HG03439 (cell line): ENCODE measurements around the gene SIGLEC10.
"Not testable (repeated sequence)": the region's sequence is repeated elsewhere in the genome, so short reads cannot be mapped to it uniquely, and the experiment has no call there.

Experiments
- ATAC-seq: cut with Tn5 transposase; IDR thresholded peaks from one replicate; pipeline ENCODE4 v1.9.1; 2021; ENCODE audit warnings: mild to moderate bottlenecking, moderate library complexity; ENCODE audit not compliant: unreplicated experiment

The SIGLEC10 gene

GRCh38 chr19:51440052-51440451, 22.6 kb upstream of the SIGLEC10 start:
- ATAC-seq: no peak

- no peak for ATAC-seq
Measured at GRCh38 chr19:51439021-51439465, 21.6 kb upstream of the SIGLEC10 start.

DNA sequence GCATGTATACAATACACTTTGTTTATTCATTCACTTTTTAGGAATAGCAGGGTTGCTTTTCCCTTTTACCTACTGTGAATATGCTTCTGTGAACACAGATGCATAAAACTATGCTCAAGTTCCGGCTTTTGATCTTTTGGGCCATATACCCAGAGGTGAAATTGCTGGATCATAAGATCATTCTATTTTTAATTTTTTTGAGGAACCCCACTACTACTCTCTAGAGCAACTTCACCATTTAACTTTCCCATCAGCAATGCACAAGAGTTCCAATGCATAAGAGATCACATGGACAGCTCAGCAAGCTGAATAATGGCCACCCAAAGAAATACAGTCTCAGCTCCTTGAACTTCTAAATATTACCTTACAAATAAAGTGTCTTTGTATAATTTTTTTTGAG, 17.0 kb upstream of the SIGLEC10 start:
- no peak for ATAC-seq

GRCh38 chr19:51433043-51433442, 15.6 kb upstream of the SIGLEC10 start:
- ATAC-seq: no peak

- no peak for ATAC-seq
Measured at GRCh38 chr19:51431124-51431523, 13.7 kb upstream of the SIGLEC10 start.

GRCh38 chr19:51430221-51430620, 12.8 kb upstream of the SIGLEC10 start:
- no peak for ATAC-seq

DNA sequence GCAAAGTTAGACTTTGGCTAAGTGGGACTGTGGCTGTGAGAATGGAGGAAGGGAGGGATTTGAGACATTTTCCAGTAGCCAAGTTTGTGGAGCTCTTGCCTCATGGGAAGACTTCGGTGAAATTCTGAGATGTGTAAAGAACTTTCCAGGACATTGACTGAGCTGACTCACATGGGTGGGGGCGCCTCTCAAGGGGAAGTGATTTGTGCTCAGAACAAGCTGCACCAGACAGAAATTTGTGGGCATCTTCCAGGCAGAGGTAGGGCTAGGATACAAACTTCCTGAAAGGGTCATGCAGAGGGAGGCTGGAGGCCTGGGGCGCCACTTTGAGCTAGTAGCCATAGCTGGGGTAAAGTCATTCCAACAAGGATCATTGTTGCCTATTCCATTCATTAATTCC, 9.8 kb upstream of the SIGLEC10 start:
- ATAC-seq: no peak

DNA sequence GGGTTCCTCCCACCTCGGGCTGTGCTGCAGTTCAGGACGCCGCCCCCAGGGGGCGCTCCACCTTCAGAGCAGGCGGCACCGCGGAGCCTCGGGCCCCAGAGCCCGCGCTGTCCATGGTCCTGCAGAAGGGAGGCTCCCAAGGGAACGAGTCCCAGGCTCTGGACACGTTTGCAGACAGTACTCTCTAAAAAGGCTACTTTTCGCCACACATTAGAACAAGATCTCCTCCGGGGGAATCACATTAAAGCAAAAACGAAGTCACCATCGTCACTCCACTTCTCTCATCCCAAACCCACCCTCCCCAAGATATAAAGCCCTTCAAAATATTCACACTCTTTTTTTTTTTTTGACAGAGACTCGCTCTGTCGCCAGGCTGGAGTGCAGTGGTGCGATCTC, 4.6 kb upstream of the SIGLEC10 start:
- no peak for ATAC-seq

- no peak for ATAC-seq
Measured at GRCh38 chr19:51421229-51422052, 4.0 kb upstream of the SIGLEC10 start.

GRCh38 chr19:51420511-51420910, 3.1 kb upstream of the SIGLEC10 start:
- ATAC-seq: not testable (repeated sequence)

DNA sequence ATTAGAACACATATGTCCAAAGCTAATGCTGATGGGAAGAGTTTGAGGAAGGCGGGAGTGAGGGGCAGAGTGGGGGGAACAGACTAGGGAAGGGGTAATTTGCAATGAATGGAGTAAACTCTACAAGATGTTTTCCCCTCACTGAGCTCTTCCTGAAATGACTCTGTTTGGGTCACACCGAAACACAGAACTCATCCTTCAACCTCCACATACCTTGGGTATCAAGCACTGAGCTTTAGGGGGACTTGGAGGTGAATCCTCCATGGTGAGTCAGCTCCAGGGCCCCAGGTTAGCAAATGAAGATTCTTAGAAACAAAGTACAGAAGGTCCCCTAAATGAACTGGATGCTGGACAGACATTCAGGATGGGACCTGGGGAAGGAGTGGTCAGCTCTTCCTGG, 1.3 kb upstream of the SIGLEC10 start:
- ATAC-seq: no peak

GRCh38 chr19:51417810-51418157, 342 bp upstream of the SIGLEC10 start:
- no peak for ATAC-seq

DNA sequence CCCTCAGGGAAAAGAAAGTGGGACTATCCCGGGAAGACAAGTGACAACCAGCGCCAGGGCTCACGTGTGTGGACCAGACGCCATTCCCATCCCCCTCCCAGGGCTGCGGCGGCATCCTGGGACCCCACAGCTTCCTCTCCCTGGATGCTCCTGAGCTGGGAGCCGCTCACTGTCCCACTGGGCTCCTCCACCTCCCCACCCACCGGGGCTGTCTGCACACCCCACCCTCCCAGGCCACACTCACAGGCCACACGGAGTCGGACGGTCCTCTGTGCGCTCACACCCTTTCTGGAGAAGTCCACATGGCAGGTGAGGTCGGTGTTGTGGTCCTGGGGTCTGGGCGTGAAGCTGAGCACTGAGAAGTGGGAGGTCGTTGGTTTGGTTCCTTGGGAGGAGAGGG, 1.0 kb downstream of the SIGLEC10 start:
- ATAC-seq: not testable (repeated sequence)

GRCh38 chr19:51415187-51415586, 2.3 kb downstream of the SIGLEC10 start:
- ATAC-seq: no peak

DNA sequence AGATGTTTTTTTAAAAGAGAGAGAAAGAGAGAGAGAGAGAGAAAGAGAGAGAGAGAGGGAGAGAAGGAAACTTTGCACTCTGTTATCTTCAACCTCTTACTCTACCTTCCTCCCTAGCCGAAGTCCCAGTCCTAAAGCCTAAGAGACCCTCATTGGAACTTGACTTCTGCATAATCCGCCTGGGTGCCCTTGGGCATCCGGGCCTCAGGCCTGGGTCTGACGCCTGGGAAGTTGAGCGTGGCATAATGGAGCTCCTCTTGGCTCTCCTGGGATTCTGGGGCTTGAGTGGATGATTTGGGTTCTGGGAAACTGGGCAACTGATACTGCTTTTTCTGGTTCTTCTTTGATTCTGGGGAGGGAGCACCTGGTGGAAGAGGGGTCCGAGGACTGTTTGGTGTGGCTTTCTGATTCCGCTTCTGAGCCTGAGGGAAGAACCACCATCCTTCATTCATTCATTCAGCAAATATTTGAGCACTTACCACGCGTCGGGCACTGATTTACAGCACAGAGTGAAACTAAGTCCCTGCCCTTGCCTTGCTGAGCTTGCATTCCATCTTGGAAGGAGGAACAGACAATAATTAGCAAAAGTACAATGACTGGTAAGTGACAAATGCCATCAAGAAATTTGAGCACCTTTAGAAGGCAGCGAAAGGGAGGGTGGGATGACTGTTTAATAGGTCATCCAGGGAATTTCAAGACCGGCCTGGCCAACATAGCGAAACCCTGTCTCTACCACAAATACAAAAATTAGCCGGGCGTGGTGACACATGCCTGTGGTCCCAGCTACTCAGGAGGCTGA, 6.3 kb downstream of the SIGLEC10 start:
- ATAC-seq: no peak

DNA sequence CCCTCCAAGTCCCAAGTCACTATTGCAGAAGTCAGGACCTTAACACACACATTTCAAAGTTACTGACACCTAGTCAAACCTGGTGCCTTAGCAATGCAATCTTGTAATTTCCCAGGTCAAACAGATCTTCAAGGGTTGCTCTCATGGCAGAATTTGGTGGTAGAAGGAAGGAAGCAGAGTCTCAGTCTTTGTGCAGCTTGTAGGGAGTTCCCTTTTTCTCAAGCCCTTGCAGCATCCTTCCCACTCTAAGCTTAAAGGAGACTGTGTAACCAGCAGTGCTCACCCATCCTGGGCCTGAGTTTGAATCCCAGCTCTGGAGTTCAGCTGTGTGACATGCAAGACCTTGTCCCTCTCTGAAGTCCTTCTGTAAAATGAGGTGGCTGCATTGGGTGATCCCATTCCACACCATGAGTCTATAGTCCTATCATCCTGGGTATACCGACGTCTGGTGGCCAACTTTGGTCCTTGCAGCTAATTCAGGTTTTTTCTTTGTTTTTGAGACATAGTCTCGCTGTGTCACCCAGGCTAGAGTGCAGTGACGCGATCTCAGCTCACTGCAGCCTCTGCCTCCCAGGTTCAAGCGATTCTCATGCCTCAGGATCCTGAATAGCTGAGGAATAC, 9.8 kb downstream of the SIGLEC10 start:
- no peak for ATAC-seq

DNA sequence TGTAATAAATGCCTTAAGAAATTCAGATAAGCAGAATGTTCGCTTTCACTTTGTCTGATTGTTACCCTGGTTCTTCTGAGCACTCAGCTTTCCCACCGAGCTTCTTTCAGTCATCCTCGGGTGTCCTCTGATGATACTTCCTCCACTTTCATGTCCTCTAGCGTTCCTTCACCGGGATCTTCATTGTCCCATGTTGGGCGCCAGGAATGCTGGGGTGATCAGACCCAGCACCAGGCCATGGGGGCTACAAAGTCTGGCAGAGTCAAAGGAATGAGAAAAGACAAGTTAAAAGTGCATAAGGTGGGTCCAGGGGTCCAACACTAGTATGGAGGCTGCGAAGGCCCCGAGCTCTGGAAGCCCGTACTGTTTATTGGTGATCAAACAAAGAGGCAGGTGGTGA, 15.3 kb downstream of the SIGLEC10 start:
- ATAC-seq: no peak

DNA sequence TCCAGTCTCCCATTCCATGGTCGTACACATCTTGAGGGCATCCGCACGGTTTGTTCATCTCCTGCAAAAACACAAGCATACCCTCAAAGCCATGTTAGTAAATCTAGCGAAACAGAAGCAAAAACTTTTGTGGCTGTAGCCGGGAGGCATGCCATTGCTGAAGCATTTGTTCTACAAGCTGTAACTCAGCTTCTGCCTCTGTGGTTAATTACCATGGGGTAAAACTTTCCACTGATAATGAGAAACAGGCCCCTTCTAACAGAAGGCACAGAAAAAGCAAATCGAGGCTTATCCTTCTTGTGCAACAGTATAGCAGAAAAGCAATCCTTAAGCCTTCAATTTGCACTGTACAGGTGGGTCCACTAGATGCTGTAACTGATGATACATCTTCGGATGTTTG, 17.5 kb downstream of the SIGLEC10 start:
- ATAC-seq: not testable (repeated sequence)

- no peak for ATAC-seq
Measured at GRCh38 chr19:51399231-51399630, 18.2 kb downstream of the SIGLEC10 start.

GRCh38 chr19:51398096-51398704, 19.2 kb downstream of the SIGLEC10 start:
- ATAC-seq: no peak

DNA sequence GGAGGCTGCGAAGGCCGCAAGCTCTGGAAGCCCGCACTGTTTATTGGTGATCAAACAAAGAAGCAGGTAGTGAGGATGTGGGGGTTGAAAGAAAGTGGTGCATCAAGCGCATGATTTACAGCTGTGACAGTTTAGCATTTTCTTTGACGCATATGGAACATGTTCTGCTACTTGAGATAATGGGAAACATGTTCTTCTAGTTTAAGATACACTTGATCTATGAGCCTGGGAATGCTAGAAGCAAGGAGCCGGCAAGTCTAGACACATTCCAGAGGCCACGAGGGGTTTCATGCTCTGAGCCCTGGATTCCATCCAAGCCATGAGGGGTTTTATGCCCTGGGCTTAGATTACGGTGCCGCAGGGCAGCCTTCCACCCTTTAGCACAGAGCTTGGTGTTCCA, 20.0 kb downstream of the SIGLEC10 start:
- ATAC-seq: not testable (repeated sequence)
